PC-3 (cell line): ENCODE measurements around the gene NPL.

Experiments
- CTCF ChIP-seq: fragments of 300-600 bp; sonication (generic); conservative IDR thresholded peaks from 2 replicates; pipeline ENCODE4 v1.5.1; 2017; ENCODE audit warnings: antibody characterized with exemption, low read depth, mild to moderate bottlenecking, low read length
- EZH2 ChIP-seq: fragments of 300-600 bp; sonication (generic); IDR thresholded peaks from one replicate; pipeline ENCODE4 v1.6.1; 2017; ENCODE audit warnings: antibody characterized with exemption, mild to moderate bottlenecking, low read length; ENCODE audit not compliant: unreplicated experiment
- EZH2phosphoT487 ChIP-seq: fragments of 300-600 bp; sonication (generic); IDR thresholded peaks from 2 replicates; pipeline ENCODE4 v1.6.1; 2018; ENCODE audit warnings: mild to moderate bottlenecking, antibody characterized with exemption, low read length, borderline replicate concordance

- TF ChIP-seq CTCF (no peak), EZH2 (no peak), EZH2phosphoT487 (no peak)
These were observed 23.5 kb upstream of the NPL start for GRCh38 chr1:182766050-182766449.
